ENCODE results near the gene YEATS2.

DNA sequence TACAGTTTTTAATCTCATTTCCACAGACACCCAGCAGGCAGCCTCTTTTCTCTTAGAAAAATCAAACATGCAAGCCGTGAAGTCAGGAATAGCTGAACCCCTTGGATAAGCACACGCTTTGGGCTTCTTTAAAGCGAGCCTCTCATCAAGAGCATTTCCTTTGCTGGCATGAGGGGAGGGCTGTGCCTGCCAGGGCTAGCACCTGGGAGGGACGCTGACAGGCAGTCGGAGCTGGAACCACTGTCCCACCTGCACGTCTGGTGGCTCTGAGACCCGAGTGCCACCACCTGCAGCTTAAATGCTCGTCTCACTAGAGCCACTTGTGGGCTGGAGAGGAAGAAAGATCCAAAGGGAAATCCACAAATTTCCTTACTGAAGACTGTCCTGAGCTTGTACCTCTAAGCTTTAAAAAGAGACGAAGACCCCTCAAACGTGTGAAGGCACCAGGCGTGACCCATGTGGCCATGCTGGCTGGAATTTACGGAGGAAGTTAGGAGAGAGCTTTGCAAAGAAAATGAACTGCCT lies 118.4 kb downstream of the YEATS2 start:
- TF ChIP-seq, protein P1, sequence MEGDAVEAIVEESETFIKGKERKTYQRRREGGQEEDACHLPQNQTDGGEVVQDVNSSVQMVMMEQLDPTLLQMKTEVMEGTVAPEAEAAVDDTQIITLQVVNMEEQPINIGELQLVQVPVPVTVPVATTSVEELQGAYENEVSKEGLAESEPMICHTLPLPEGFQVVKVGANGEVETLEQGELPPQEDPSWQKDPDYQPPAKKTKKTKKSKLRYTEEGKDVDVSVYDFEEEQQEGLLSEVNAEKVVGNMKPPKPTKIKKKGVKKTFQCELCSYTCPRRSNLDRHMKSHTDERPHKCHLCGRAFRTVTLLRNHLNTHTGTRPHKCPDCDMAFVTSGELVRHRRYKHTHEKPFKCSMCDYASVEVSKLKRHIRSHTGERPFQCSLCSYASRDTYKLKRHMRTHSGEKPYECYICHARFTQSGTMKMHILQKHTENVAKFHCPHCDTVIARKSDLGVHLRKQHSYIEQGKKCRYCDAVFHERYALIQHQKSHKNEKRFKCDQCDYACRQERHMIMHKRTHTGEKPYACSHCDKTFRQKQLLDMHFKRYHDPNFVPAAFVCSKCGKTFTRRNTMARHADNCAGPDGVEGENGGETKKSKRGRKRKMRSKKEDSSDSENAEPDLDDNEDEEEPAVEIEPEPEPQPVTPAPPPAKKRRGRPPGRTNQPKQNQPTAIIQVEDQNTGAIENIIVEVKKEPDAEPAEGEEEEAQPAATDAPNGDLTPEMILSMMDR (conservative IDR thresholded peaks at IDR 0.05; ENCODE audit: low read depth, low read length): no peak
- TF ChIP-seq POLR2A (IDR thresholded peaks at IDR 0.05; ENCODE audit: low read depth, low read length): no peak
- TF ChIP-seq, protein P2, sequence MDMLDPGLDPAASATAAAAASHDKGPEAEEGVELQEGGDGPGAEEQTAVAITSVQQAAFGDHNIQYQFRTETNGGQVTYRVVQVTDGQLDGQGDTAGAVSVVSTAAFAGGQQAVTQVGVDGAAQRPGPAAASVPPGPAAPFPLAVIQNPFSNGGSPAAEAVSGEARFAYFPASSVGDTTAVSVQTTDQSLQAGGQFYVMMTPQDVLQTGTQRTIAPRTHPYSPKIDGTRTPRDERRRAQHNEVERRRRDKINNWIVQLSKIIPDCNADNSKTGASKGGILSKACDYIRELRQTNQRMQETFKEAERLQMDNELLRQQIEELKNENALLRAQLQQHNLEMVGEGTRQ (IDR thresholded peaks at IDR 0.05; ENCODE audit: low read depth, low read length): no peak
- no peak for TF ChIP-seq MAFK (IDR thresholded peaks at IDR 0.05; ENCODE audit: low read depth, low read length)
- TF ChIP-seq MXI1 (IDR thresholded peaks at IDR 0.05; ENCODE audit: borderline replicate concordance, low read depth, low read length): no peak
- TF ChIP-seq RFX5 (IDR thresholded peaks at IDR 0.05; ENCODE audit: low read depth, low read length): no peak
- TF ChIP-seq RAD21 (IDR thresholded peaks at IDR 0.05; ENCODE audit: low read length): no peak
- no peak for TF ChIP-seq FOS (IDR thresholded peaks at IDR 0.05; ENCODE audit: low read depth, low read length)
- no peak for TF ChIP-seq CEBPB (IDR thresholded peaks at IDR 0.05; ENCODE audit: low read depth, low read length)
- no peak for TF ChIP-seq RCOR1 (IDR thresholded peaks at IDR 0.05; ENCODE audit: insufficient replicate concordance, low read length)
- TF ChIP-seq SMC3 (IDR thresholded peaks at IDR 0.05; ENCODE audit: low read depth, low read length): no peak

All from IMR-90 (cell line).